Karpas-422 (cell line): ENCODE data around the gene SVIL. TPM values are rescaled to one million over a fixed set of nuclear protein-coding genes. Genes with fewer than 3 reads are reported as not detected.
"Not testable (repeated sequence)": the region's sequence is repeated elsewhere in the genome, so short reads cannot be mapped to it uniquely, and the experiment has no call there.

ENCODE experiments used
- DNase-seq: peaks from one replicate; pipeline ENCODE4 v3.0.0-alpha.2; 2015
- H2AFZ ChIP-seq: fragments of 200-600 bp; sonication (generic); 2 replicates; pipeline ENCODE4 v1.6.1; 2014; ENCODE audit warnings: antibody characterized with exemption, low read length, mixed read lengths
- H3K27ac ChIP-seq: fragments of 200-600 bp; sonication (generic); 2 replicates; pipeline ENCODE4 v1.5.1; 2014; ENCODE audit warnings: mild to moderate bottlenecking, low read length, moderate library complexity
- H3K27me3 ChIP-seq: fragments of 200-600 bp; sonication (generic); 2 replicates; pipeline ENCODE4 v1.6.1; 2014; ENCODE audit warnings: low read length, mixed read lengths
- H3K36me3 ChIP-seq: fragments of 200-600 bp; sonication (generic); 2 replicates; pipeline ENCODE4 v1.6.1; 2014; ENCODE audit warnings: low read length, mixed read lengths; ENCODE audit not compliant: insufficient read depth
- H3K4me1 ChIP-seq: fragments of 200-600 bp; sonication (generic); 2 replicates; pipeline ENCODE4 v1.6.1; 2014; ENCODE audit warnings: mild to moderate bottlenecking, low read length, mixed read lengths
- H3K4me2 ChIP-seq: fragments of 200-600 bp; sonication (generic); 2 replicates; pipeline ENCODE4 v1.6.1; 2014; ENCODE audit warnings: low read length, low read depth, mild to moderate bottlenecking; ENCODE audit not compliant: poor library complexity, severe bottlenecking
- H3K4me3 ChIP-seq: fragments of 200-600 bp; sonication (generic); 2 replicates; pipeline ENCODE4 v1.5.1; 2014; ENCODE audit warnings: mild to moderate bottlenecking, antibody characterized with exemption, low read length, mixed read lengths
- H3K79me2 ChIP-seq: fragments of 200-600 bp; sonication (generic); 2 replicates; pipeline ENCODE4 v1.6.1; 2014; ENCODE audit warnings: mild to moderate bottlenecking, low read length, mixed read lengths
- H3K9ac ChIP-seq: fragments of 200-600 bp; sonication (generic); 2 replicates; pipeline ENCODE4 v1.6.0; 2014; ENCODE audit warnings: low read length
- H3K9me2 ChIP-seq: fragments of 200-600 bp; sonication (generic), shearing (Covaris generic); replicated peaks from 2 replicates; pipeline ENCODE4 v1.6.0; 2014; ENCODE audit warnings: mild to moderate bottlenecking, low read length, moderate library complexity; ENCODE audit not compliant: insufficient read depth
- H3K9me3 ChIP-seq: fragments of 300-700, 200-600 bp; sonication (generic); 2 replicates; pipeline ENCODE4 v1.6.1; 2014; ENCODE audit warnings: low read length, mixed read lengths
- H4K20me1 ChIP-seq: fragments of 200-600 bp; sonication (generic); 2 replicates; pipeline ENCODE4 v1.6.1; 2014; ENCODE audit warnings: mild to moderate bottlenecking, antibody characterized with exemption, low read length, low read depth; ENCODE audit not compliant: insufficient read depth
- total RNA-seq: library from RNA; depleted of rRNA; stranded (reverse); fragments of >200 nt; shearing (Covaris generic); gene quantifications from 2 replicates; pipeline ENCODE4 v1.2.3, GENCODE V29; 2014; ENCODE audit warnings: low replicate concordance

SVIL gene
- total RNA-seq, 1 experiment from 2014 or later, result not detected

- Histone ChIP-seq H3K79me2 (no peaks in the 10 kb centered on the region), H3K27me3 (no peaks in the 10 kb centered on the region), H3K36me3 (no peaks in the 10 kb centered on the region), H3K4me1 (no peaks in the 10 kb centered on the region), H3K9me2 (no peaks in the 10 kb centered on the region), H2AFZ (no peak overlapping the region), H3K9ac (no peak overlapping the region), H3K4me2 (no peak overlapping the region), H4K20me1 (no peaks in the 10 kb centered on the region), H3K4me3 (no peak overlapping the region), H3K9me3 (no peaks in the 10 kb centered on the region), H3K27ac (no peak overlapping the region)
- DNase-seq, result no peak
Measured at GRCh38 chr10:29613791-29614190, 21.0 kb downstream of the SVIL start.

- no peak overlapping the region for H3K4me2 ChIP-seq
- no peaks in the 10 kb centered on the region for H3K4me1 ChIP-seq
- H4K20me1 ChIP-seq, result no peaks in the 10 kb centered on the region
- H3K4me3 ChIP-seq, result no peak overlapping the region
- no peaks in the 10 kb centered on the region for H3K79me2 ChIP-seq
- H2AFZ ChIP-seq, result no peak overlapping the region
- no peak for DNase-seq
- no peak overlapping the region for H3K27ac ChIP-seq
- no peaks in the 10 kb centered on the region for H3K27me3 ChIP-seq
- H3K9me3 ChIP-seq, result no peaks in the 10 kb centered on the region
- no peak overlapping the region for H3K9ac ChIP-seq
- no peaks in the 10 kb centered on the region for H3K9me2 ChIP-seq
- H3K36me3 ChIP-seq, result no peaks in the 10 kb centered on the region
Measured at GRCh38 chr10:29613196-29613595, 21.6 kb downstream of the SVIL start.

- Histone ChIP-seq H4K20me1 (no peaks in the 10 kb centered on the region), H3K4me1 (no peaks in the 10 kb centered on the region), H3K27ac (no peak overlapping the region), H2AFZ (no peak overlapping the region), H3K9ac (no peak overlapping the region), H3K9me2 (no peaks in the 10 kb centered on the region), H3K4me3 (no peak overlapping the region), H3K79me2 (no peaks in the 10 kb centered on the region), H3K4me2 (no peak overlapping the region), H3K36me3 (no peaks in the 10 kb centered on the region), H3K9me3 (no peaks in the 10 kb centered on the region), H3K27me3 (no peaks in the 10 kb centered on the region)
- DNase-seq, result no peak
Measured at GRCh38 chr10:29612657-29613056, 22.1 kb downstream of the SVIL start.

GRCh38 chr10:29611781-29612381, 22.9 kb downstream of the SVIL start:
- H3K9me3 ChIP-seq, result no peaks in the 10 kb centered on the region
- H3K36me3 ChIP-seq, result no peaks in the 10 kb centered on the region
- no peak for DNase-seq
- H4K20me1 ChIP-seq, result no peaks in the 10 kb centered on the region
- H3K27me3 ChIP-seq, result no peaks in the 10 kb centered on the region
- no peak overlapping the region for H3K4me2 ChIP-seq
- no peak overlapping the region for H3K9ac ChIP-seq
- no peak overlapping the region for H3K27ac ChIP-seq
- no peaks in the 10 kb centered on the region for H3K79me2 ChIP-seq
- no peak overlapping the region for H3K4me3 ChIP-seq
- no peaks in the 10 kb centered on the region for H3K4me1 ChIP-seq
- no peak overlapping the region for H2AFZ ChIP-seq
- H3K9me2 ChIP-seq, result no peaks in the 10 kb centered on the region

GRCh38 chr10:29610876-29611647, 23.7 kb downstream of the SVIL start:
- H3K4me2 ChIP-seq, result no peak overlapping the region
- no peak for DNase-seq

GRCh38 chr10:29610331-29610730, 24.4 kb downstream of the SVIL start:
- not testable (repeated sequence) for H3K27me3 ChIP-seq, DNase-seq, H3K9me2 ChIP-seq, H3K79me2 ChIP-seq, H3K27ac ChIP-seq, H3K36me3 ChIP-seq, H3K4me2 ChIP-seq, H3K4me3 ChIP-seq, H3K9ac ChIP-seq, H4K20me1 ChIP-seq, H2AFZ ChIP-seq, H3K4me1 ChIP-seq, H3K9me3 ChIP-seq

More at GRCh38 chr10:29610876-29611647, 23.7 kb downstream of the SVIL start:
- Histone ChIP-seq H3K9ac (no peak overlapping the region), H3K9me2 (no peaks in the 10 kb centered on the region), H4K20me1 (no peaks in the 10 kb centered on the region), H3K27ac (no peak overlapping the region), H3K4me1 (no peaks in the 10 kb centered on the region), H3K79me2 (no peaks in the 10 kb centered on the region), H2AFZ (no peak overlapping the region), H3K9me3 (no peaks in the 10 kb centered on the region), H3K36me3 (no peaks in the 10 kb centered on the region), H3K27me3 (no peaks in the 10 kb centered on the region), H3K4me3 (no peak overlapping the region)

GRCh38 chr10:29609696-29610095, 25.1 kb downstream of the SVIL start:
- Histone ChIP-seq H2AFZ (no peak overlapping the region), H3K4me1 (no peaks in the 10 kb centered on the region), H3K9me3 (no peaks in the 10 kb centered on the region), H3K27me3 (no peaks in the 10 kb centered on the region), H3K36me3 (no peaks in the 10 kb centered on the region), H3K9ac (no peak overlapping the region), H3K4me3 (no peak overlapping the region), H3K4me2 (no peak overlapping the region), H4K20me1 (no peaks in the 10 kb centered on the region), H3K79me2 (no peaks in the 10 kb centered on the region), H3K9me2 (no peaks in the 10 kb centered on the region), H3K27ac (no peak overlapping the region)
- no peak for DNase-seq

- H3K36me3 ChIP-seq, result no peaks in the 10 kb centered on the region
Measured at GRCh38 chr10:29608476-29609301, 26.1 kb downstream of the SVIL start.

More at GRCh38 chr10:29608476-29609301, 26.1 kb downstream of the SVIL start:
- no peaks in the 10 kb centered on the region for H3K79me2 ChIP-seq
- H3K9me3 ChIP-seq, result no peaks in the 10 kb centered on the region
- H3K27ac ChIP-seq, result no peak overlapping the region
- H3K9ac ChIP-seq, result no peak overlapping the region
- H3K4me3 ChIP-seq, result no peak overlapping the region
- no peak overlapping the region for H2AFZ ChIP-seq
- no peak overlapping the region for H3K4me2 ChIP-seq
- no peaks in the 10 kb centered on the region for H3K27me3 ChIP-seq
- no peaks in the 10 kb centered on the region for H3K4me1 ChIP-seq
- no peaks in the 10 kb centered on the region for H4K20me1 ChIP-seq
- DNase-seq, result no peak
- H3K9me2 ChIP-seq, result no peaks in the 10 kb centered on the region
